ENCODE measurements around the gene POLR1E. TPM values are rescaled to one million over a fixed set of nuclear protein-coding genes. Genes with fewer than 3 reads are reported as not detected.

POLR1E gene
- total and polyA plus RNA-seq, 4 donors = 15.1 to 25.7 (median 20.2) TPM

DNA sequence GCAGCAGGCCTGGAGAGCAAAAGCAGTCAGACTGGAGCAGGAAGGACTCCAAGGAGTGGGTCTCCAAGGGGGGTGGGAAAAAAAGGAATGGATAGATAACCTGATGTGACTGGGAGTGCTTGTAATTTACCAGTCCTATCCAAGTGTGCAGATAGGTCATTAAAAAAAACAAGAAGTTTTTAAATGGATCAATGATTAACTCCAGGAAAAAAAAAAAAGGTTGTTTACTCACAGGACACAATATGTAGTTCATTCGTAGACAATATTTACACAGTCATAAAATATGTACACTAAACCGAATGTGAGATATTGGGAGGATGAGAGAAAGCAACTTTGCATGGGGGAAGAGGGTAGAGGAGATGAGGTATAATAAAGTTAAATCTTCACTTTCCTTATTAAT is 40.9 kb upstream of the POLR1E start:
- intact Hi-C loops (cut with DNase I) = no loop called here
- ATAC-seq (ENCODE audit: low FRiP score) (no peak), DNase-seq (no peak)
- H3K9me3 ChIP-seq (ENCODE audit: control insufficient read depth, low read length) = no peaks in the 10 kb centered on the region
- H3K27ac ChIP-seq (ENCODE audit: low read depth in 1 of 2, low read length in 2 of 2) = no peak overlapping the region
- H3K36me3 ChIP-seq (ENCODE audit: control insufficient read depth in 1 of 2, insufficient read depth in 2 of 2, low read length in 1 of 2) = peaks cover 10 to 17% of the 10 kb centered on the region in 2 donors
- peaks cover 0 to 5% of the 10 kb centered on the region in 2 donors for H3K4me1 ChIP-seq (ENCODE audit: control insufficient read depth in 1 of 2, insufficient read depth in 2 of 2, low read length in 2 of 2)
- WGBS, 2 donors = 77 to 84% methylated on average over 2 of the region's 2 CpGs
- no peaks in the 10 kb centered on the region for H3K27me3 ChIP-seq (ENCODE audit: control insufficient read depth in 1 of 2, insufficient read depth in 2 of 2, low read length in 1 of 2)
- no peak overlapping the region for H3K4me3 ChIP-seq (ENCODE audit: low read length in 2 of 2)

DNA sequence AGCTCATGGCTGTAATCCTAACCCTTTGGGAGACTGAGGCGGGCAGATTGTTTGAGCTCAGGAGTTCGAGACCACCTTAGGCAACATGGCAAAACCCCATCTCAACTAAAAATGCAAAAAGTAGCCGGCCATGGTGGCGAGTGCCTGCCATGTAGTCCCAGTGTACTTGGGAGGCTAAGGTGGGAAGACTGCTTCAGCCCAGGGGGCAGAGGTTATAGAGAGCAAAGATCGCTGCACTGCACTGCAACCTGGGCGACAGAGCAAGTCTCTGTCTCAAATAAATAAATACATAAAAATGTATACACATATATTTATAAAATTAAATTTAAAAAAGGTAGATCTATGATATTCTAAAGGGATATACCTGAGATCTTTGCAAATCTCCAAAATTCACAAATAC is 39.9 kb upstream of the POLR1E start:
- H3K9me3 ChIP-seq (ENCODE audit: control insufficient read depth, low read length) = no peaks in the 10 kb centered on the region
- H3K27ac ChIP-seq (ENCODE audit: low read depth in 1 of 2, low read length in 2 of 2) = no peak overlapping the region
- peaks cover 0 to 5% of the 10 kb centered on the region in 2 donors for H3K4me1 ChIP-seq (ENCODE audit: control insufficient read depth in 1 of 2, insufficient read depth in 2 of 2, low read length in 2 of 2)
- DNase-seq (no peak), ATAC-seq (ENCODE audit: low FRiP score) (no peak)
- WGBS, 2 donors = 86 to 96% methylated on average over 6 of the region's 6 CpGs
- peaks cover 7 to 10% of the 10 kb centered on the region in 2 donors for H3K36me3 ChIP-seq (ENCODE audit: control insufficient read depth in 1 of 2, insufficient read depth in 2 of 2, low read length in 1 of 2)
- no peak overlapping the region for H3K4me3 ChIP-seq (ENCODE audit: low read length in 2 of 2)
- intact Hi-C loops (cut with DNase I) = no loop called here
- no peaks in the 10 kb centered on the region for H3K27me3 ChIP-seq (ENCODE audit: control insufficient read depth in 1 of 2, insufficient read depth in 2 of 2, low read length in 1 of 2)

DNA sequence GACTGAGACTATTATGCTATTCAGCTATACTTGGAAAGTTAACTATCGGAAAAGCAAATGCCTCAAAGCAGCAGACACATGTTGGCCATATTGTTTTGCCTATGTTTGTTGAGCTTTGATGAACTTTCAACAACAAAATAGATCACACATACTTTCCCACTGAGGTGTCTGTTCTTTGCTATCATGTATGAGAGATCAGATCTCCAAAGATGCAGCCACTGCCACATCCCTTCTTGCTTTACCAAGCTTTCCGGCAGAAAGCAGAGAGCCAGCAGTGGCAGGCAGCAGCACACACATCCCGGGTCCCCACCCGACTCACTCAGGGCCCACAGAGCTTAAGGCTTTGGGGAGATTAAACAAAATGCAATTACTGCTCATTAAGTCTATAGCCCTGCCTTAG is 39.3 kb upstream of the POLR1E start:
- intact Hi-C loops (cut with DNase I) = no loop called here
- WGBS, 2 donors = 87 to 92% methylated on average over 4 of the region's 4 CpGs
- no peaks in the 10 kb centered on the region for H3K27me3 ChIP-seq (ENCODE audit: control insufficient read depth in 1 of 2, insufficient read depth in 2 of 2, low read length in 1 of 2)

DNA sequence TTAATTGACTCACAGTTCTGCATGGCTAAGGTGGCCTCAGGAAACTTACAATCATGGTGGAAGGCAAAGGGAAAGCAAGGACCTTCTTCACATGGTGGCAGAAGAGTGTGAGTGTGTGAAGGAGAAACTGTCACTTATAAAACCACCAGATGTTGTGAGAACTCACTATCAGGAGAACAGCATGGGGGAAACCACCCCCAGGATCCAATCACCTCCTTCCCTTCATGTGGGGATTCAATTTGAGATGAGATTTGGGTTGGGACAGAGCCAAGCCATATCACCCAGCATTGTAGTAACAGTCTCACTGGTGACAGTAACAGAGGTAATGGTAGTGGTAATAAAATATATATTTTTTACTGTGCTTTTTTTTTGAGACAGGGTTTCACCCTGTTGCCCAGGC is 38.6 kb upstream of the POLR1E start:
- Histone ChIP-seq H3K4me1 (ENCODE audit: control insufficient read depth in 1 of 2, insufficient read depth in 2 of 2, low read length in 2 of 2) (peaks cover 2 to 5% of the 10 kb centered on the region in 2 donors), H3K9me3 (ENCODE audit: control insufficient read depth, low read length) (no peaks in the 10 kb centered on the region), H3K36me3 (ENCODE audit: control insufficient read depth in 1 of 2, insufficient read depth in 2 of 2, low read length in 1 of 2) (peaks cover 1 to 4% of the 10 kb centered on the region in 2 donors), H3K4me3 (ENCODE audit: low read length in 2 of 2) (no peak overlapping the region), H3K27me3 (ENCODE audit: control insufficient read depth in 1 of 2, insufficient read depth in 2 of 2, low read length in 1 of 2) (no peaks in the 10 kb centered on the region), H3K27ac (ENCODE audit: low read depth in 1 of 2, low read length in 2 of 2) (no peak overlapping the region)
- DNase-seq (no peak), ATAC-seq (ENCODE audit: low FRiP score) (no peak)
- intact Hi-C loops (cut with DNase I) = no loop called here

More for the DNA sequence above, 39.3 kb upstream of the POLR1E start:
- peaks cover 4 to 6% of the 10 kb centered on the region in 2 donors for H3K36me3 ChIP-seq (ENCODE audit: control insufficient read depth in 1 of 2, insufficient read depth in 2 of 2, low read length in 1 of 2)
- no peak overlapping the region for H3K27ac ChIP-seq (ENCODE audit: low read depth in 1 of 2, low read length in 2 of 2)
- no peak overlapping the region for H3K4me3 ChIP-seq (ENCODE audit: low read length in 2 of 2)
- ATAC-seq (ENCODE audit: low FRiP score) = no peak
- H3K9me3 ChIP-seq (ENCODE audit: control insufficient read depth, low read length) = no peaks in the 10 kb centered on the region
- no peak for DNase-seq
- peaks cover 2 to 5% of the 10 kb centered on the region in 2 donors for H3K4me1 ChIP-seq (ENCODE audit: control insufficient read depth in 1 of 2, insufficient read depth in 2 of 2, low read length in 2 of 2)

DNA sequence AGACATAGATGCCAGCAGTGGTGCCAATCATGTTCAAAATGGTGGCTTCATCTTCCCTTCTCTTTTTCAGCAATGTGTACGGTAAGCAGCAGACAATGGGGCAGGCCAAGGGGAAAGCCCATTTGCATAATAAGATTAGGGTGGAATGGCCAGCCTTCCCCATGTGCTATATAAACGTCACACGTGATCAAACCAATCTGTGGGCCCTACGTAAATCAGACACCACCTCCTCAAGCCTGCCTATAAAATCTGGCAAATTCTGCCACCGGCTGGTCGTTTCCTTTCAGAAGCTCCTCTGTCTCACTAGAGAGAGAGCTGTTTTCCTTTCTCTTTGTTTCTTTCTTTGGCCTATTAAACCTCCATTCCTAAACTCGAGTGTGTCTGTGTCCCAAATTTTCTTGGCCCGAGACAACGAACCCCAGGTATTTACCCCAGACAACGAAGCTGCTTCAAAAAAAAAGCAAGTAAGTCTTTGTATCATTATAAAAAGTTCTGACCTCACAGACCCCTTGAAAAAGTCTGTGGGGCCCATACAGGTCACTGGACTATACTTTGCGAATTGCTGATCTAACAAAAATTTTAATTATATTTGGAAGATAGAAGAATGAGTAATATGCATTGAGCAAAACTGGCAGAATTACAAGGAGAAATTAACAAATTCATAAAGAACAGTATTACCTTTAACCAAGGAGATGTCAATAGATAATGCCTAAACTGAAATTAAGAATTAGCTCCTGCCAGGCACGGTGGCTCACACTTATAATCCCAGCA is 35.7 kb upstream of the POLR1E start:
- no peaks in the 10 kb centered on the region for H3K9me3 ChIP-seq (ENCODE audit: control insufficient read depth, low read length)
- H3K27me3 ChIP-seq (ENCODE audit: control insufficient read depth in 1 of 2, insufficient read depth in 2 of 2, low read length in 1 of 2) = no peaks in the 10 kb centered on the region
- intact Hi-C loops (cut with DNase I) = no loop called here
- peaks cover 0 to 4% of the 10 kb centered on the region in 2 donors for H3K36me3 ChIP-seq (ENCODE audit: control insufficient read depth in 1 of 2, insufficient read depth in 2 of 2, low read length in 1 of 2)
- no peak for DNase-seq
- no peak overlapping the region for H3K4me3 ChIP-seq (ENCODE audit: low read length in 2 of 2)
- ATAC-seq (ENCODE audit: low FRiP score) = no peak
- H3K27ac ChIP-seq (ENCODE audit: low read depth in 1 of 2, low read length in 2 of 2) = no peak overlapping the region
- 88 to 90% methylated on average over 12 of the region's 12 CpGs for WGBS, 2 donors
- H3K4me1 ChIP-seq (ENCODE audit: control insufficient read depth in 1 of 2, insufficient read depth in 2 of 2, low read length in 2 of 2) = peaks cover 2 to 5% of the 10 kb centered on the region in 2 donors

DNA sequence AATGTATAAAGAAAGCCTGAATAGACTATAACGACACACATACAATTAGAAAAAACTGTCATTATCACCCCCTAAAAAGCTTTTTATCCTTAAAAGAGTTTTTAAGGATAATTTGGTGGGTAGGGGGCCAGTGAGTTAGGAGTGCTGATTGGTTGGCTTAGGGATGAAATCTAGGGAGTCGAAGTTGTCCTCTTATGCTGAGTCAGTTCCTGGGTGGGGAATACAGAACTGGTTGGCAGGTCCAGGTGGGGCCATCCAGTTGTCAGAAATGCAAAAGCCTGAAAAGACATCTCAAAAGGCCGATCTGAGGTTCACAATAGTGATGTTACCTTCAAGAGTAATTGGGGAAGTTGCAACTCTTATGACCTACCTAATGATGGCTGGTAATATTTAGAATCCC is 34.1 kb upstream of the POLR1E start:
- H3K4me1 ChIP-seq (ENCODE audit: control insufficient read depth in 1 of 2, insufficient read depth in 2 of 2, low read length in 2 of 2) = peaks cover 2 to 5% of the 10 kb centered on the region in 2 donors
- no peak overlapping the region for H3K4me3 ChIP-seq (ENCODE audit: low read length in 2 of 2)
- WGBS, 2 donors = 80 to 83% methylated on average over 3 of the region's 3 CpGs
- H3K9me3 ChIP-seq (ENCODE audit: control insufficient read depth, low read length) = no peaks in the 10 kb centered on the region
- peaks cover 0 to 4% of the 10 kb centered on the region in 2 donors for H3K36me3 ChIP-seq (ENCODE audit: control insufficient read depth in 1 of 2, insufficient read depth in 2 of 2, low read length in 1 of 2)
- H3K27ac ChIP-seq (ENCODE audit: low read depth in 1 of 2, low read length in 2 of 2) = no peak overlapping the region
- H3K27me3 ChIP-seq (ENCODE audit: control insufficient read depth in 1 of 2, insufficient read depth in 2 of 2, low read length in 1 of 2) = no peaks in the 10 kb centered on the region
- DNase-seq = no peak
- intact Hi-C loops (cut with DNase I) = no loop called here
- no peak for ATAC-seq (ENCODE audit: low FRiP score)

DNA sequence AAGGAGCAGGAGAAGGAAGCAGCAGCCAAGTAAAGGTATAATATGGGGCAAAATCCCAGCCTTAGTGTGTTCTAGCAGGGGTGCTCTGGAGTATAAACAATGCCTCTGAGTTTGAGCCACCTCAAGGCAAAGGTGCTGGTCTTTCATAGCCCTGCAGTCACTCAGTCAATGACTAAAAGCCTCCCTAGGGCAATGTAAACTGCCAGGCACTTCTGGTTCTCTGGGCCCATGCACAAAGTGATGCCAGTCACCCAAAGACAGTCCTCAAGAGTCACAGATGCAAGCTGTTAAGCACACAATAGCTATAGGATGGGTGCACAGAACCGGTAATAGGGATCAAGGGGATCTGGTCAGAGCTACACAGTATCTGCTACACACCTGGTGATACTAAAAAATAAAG is 33.1 kb upstream of the POLR1E start:
- peaks cover 0 to 4% of the 10 kb centered on the region in 2 donors for H3K36me3 ChIP-seq (ENCODE audit: control insufficient read depth in 1 of 2, insufficient read depth in 2 of 2, low read length in 1 of 2)
- H3K27me3 ChIP-seq (ENCODE audit: control insufficient read depth in 1 of 2, insufficient read depth in 2 of 2, low read length in 1 of 2) = no peaks in the 10 kb centered on the region
- intact Hi-C loops (cut with DNase I) = no loop called here
- 91 to 94% methylated on average over 1 of the region's 1 CpG for WGBS, 2 donors
- no peak overlapping the region for H3K4me3 ChIP-seq (ENCODE audit: low read length in 2 of 2)
- ATAC-seq (ENCODE audit: low FRiP score) (no peak), DNase-seq (no peak)
- peaks cover 2 to 5% of the 10 kb centered on the region in 2 donors for H3K4me1 ChIP-seq (ENCODE audit: control insufficient read depth in 1 of 2, insufficient read depth in 2 of 2, low read length in 2 of 2)
- no peaks in the 10 kb centered on the region for H3K9me3 ChIP-seq (ENCODE audit: control insufficient read depth, low read length)
- H3K27ac ChIP-seq (ENCODE audit: low read depth in 1 of 2, low read length in 2 of 2) = no peak overlapping the region

DNA sequence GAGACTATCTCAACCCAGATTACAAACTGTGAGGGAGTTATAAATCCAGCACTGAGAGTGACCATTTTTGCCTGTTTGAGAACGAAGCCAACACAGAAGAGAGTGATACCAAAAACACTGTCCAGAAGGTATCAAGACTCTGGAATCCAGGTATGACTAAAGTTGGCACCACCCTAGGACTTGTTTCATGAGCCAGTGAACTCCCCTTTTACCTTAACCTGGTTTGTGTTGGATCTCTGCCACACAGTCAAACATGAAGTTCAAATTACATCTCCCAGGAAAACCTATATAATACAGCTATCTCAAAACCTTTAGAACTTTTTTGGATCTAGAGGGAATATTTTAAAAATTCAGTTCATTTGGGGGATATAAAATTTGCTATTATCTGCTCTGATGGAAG is 31.9 kb upstream of the POLR1E start:
- Histone ChIP-seq H3K27me3 (ENCODE audit: control insufficient read depth in 1 of 2, insufficient read depth in 2 of 2, low read length in 1 of 2) (no peaks in the 10 kb centered on the region), H3K27ac (ENCODE audit: low read depth in 1 of 2, low read length in 2 of 2) (no peak overlapping the region), H3K4me3 (ENCODE audit: low read length in 2 of 2) (no peak overlapping the region), H3K9me3 (ENCODE audit: control insufficient read depth, low read length) (no peaks in the 10 kb centered on the region), H3K4me1 (ENCODE audit: control insufficient read depth in 1 of 2, insufficient read depth in 2 of 2, low read length in 2 of 2) (peaks cover 0 to 2% of the 10 kb centered on the region in 2 donors), H3K36me3 (ENCODE audit: control insufficient read depth in 1 of 2, insufficient read depth in 2 of 2, low read length in 1 of 2) (peaks cover 0 to 4% of the 10 kb centered on the region in 2 donors)
- intact Hi-C loops (cut with DNase I) = no loop called here
- DNase-seq = no peak
- WGBS, 2 donors = 94% methylated on average over 1 of the region's 1 CpG
- no peak for ATAC-seq (ENCODE audit: low FRiP score)

DNA sequence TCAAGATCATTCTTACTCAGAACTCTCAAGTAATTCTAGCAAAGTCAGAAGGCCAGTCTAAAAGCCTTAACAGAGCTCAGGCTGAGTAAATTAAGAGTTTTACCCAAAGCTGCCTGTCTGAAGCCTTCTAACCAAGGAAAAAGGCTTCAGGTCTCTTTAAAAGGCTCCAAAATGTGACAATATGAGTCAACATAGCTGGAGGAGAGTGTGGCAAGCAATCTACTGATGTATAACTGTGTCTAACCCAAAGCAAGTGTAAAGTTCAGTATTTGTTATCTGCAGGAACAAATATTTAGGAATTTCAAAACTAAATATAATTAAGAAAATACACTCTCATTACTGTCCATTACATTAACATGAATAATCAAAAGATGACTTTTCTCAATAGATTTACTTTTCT is 31.5 kb upstream of the POLR1E start:
- H3K4me3 ChIP-seq (ENCODE audit: low read length in 2 of 2) = no peak overlapping the region

More for the DNA sequence above, 31.5 kb upstream of the POLR1E start:
- no peaks in the 10 kb centered on the region for H3K27me3 ChIP-seq (ENCODE audit: control insufficient read depth in 1 of 2, insufficient read depth in 2 of 2, low read length in 1 of 2)
- no peak for DNase-seq
- intact Hi-C loops (cut with DNase I) = no loop called here
- H3K27ac ChIP-seq (ENCODE audit: low read depth in 1 of 2, low read length in 2 of 2) = no peak overlapping the region
- ATAC-seq (ENCODE audit: low FRiP score) = no peak
- no peaks in the 10 kb centered on the region for H3K9me3 ChIP-seq (ENCODE audit: control insufficient read depth, low read length)
- H3K4me1 ChIP-seq (ENCODE audit: control insufficient read depth in 1 of 2, insufficient read depth in 2 of 2, low read length in 2 of 2) = peaks cover 0 to 2% of the 10 kb centered on the region in 2 donors
- peaks cover 0 to 4% of the 10 kb centered on the region in 2 donors for H3K36me3 ChIP-seq (ENCODE audit: control insufficient read depth in 1 of 2, insufficient read depth in 2 of 2, low read length in 1 of 2)

All from aorta (tissue), 5 donors.